GM18498 (cell line): ENCODE results near the gene RICTOR.
A peak's percentile ranks its signal among the peaks of the same experiment; 100 is the strongest.
"Not testable (repeated sequence)": the region's sequence is repeated elsewhere in the genome, so short reads cannot be mapped to it uniquely, and the experiment has no call there.

Source experiments
- ATAC-seq: cut with Tn5 transposase; IDR thresholded peaks from one replicate; pipeline ENCODE4 v1.9.1; 2021; ENCODE audit warnings: mild to moderate bottlenecking, moderate library complexity; ENCODE audit not compliant: unreplicated experiment

Gene RICTOR

GRCh38 chr5:39062104-39062503, 12.1 kb downstream of the RICTOR start:
- ATAC-seq: no peak

GRCh38 chr5:39059064-39059463, 15.1 kb downstream of the RICTOR start:
- ATAC-seq: no peak

GRCh38 chr5:39058178-39058921, 15.8 kb downstream of the RICTOR start:
- peak; percentile 92 for ATAC-seq

GRCh38 chr5:39057734-39058133, 16.5 kb downstream of the RICTOR start:
- peak; percentile 63 for ATAC-seq

- ATAC-seq: no peak
Measured at GRCh38 chr5:39055768-39056398, 18.3 kb downstream of the RICTOR start.

GRCh38 chr5:39055027-39055767, 19.0 kb downstream of the RICTOR start:
- ATAC-seq: no peak

GRCh38 chr5:39053189-39053588, 21.0 kb downstream of the RICTOR start:
- ATAC-seq: no peak

GRCh38 chr5:39052141-39052540, 22.1 kb downstream of the RICTOR start:
- ATAC-seq: no peak

GRCh38 chr5:39049315-39049714, 24.9 kb downstream of the RICTOR start:
- no peak for ATAC-seq

GRCh38 chr5:39040875-39041274, 33.3 kb downstream of the RICTOR start:
- ATAC-seq: no peak

- ATAC-seq: not testable (repeated sequence)
Measured at GRCh38 chr5:39034493-39034892, 39.7 kb downstream of the RICTOR start.

GRCh38 chr5:39031041-39031440, 43.2 kb downstream of the RICTOR start:
- no peak for ATAC-seq

GRCh38 chr5:39025456-39025855, 48.7 kb downstream of the RICTOR start:
- peak; percentile 58 for ATAC-seq

GRCh38 chr5:39024884-39025283, 49.3 kb downstream of the RICTOR start:
- no peak for ATAC-seq

- no peak for ATAC-seq
Measured at GRCh38 chr5:39024005-39024404, 50.2 kb downstream of the RICTOR start.

GRCh38 chr5:39023121-39023520, 51.1 kb downstream of the RICTOR start:
- ATAC-seq: no peak

GRCh38 chr5:39022151-39022550, 52.0 kb downstream of the RICTOR start:
- no peak for ATAC-seq

- ATAC-seq: no peak
Measured at GRCh38 chr5:39021413-39021812, 52.8 kb downstream of the RICTOR start.

GRCh38 chr5:39020458-39020857, 53.7 kb downstream of the RICTOR start:
- no peak for ATAC-seq

GRCh38 chr5:39019254-39019653, 54.9 kb downstream of the RICTOR start:
- ATAC-seq: no peak

GRCh38 chr5:39017504-39017903, 56.7 kb downstream of the RICTOR start:
- ATAC-seq: no peak
